Upper lobe of left lung (tissue), 4 donors: ENCODE data around the gene UGT1A9.

Source experiments
- EP300 ChIP-seq, 4 donors: sonication (generic); formaldehyde crosslinking; IDR thresholded peaks; one replicate each; pipeline ENCODE4 v1.5.1; 2017; ENCODE audit warnings: antibody characterized with exemption in 4 of 4, control low read depth in 2 of 4
- POLR2A ChIP-seq, 4 donors: fragments of 450-650 bp; IDR thresholded peaks; one replicate each; pipeline ENCODE4 v1.5.1; 2016 to 2017; ENCODE audit warnings: antibody characterized with exemption in 4 of 4, mild to moderate bottlenecking in 2 of 4
- POLR2AphosphoS5 ChIP-seq, 2 donors: sonication (generic); formaldehyde crosslinking; IDR thresholded peaks; one replicate each; pipeline ENCODE4 v1.5.1; 2017; ENCODE audit warnings: antibody characterized with exemption in 2 of 2
- TF ChIP-seq, protein P1 (sequence below), 6 experiments: fragments of 450-650 bp in 4 of 6; fragments of 200-600 bp in 2 of 6; sonication (generic) in 2 of 6; IDR thresholded peaks; one replicate each; pipeline ENCODE4 v1.5.1; 2016 to 2019; ENCODE audit warnings: antibody characterized with exemption in 6 of 6

DNA sequence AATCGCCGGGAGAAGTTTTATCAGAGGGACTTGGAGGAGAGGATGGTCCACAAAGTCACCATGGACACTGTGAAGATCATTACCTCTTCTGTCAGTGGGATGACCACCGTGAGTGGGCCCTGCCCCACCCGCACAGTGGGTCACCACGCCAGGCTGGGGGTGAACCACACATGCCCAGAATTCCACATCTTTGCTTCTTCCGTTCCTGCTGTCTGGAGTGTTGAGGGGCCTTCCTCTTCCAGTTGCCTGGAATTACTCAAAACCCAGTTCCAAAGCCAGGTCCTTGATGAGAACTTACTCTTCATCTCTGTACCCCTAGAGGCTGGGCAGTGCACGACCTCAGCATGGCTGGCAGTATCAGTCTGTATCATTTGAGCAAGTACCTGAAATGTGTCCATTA lies 128.5 kb downstream of the UGT1A9 start:
- TF ChIP-seq, protein P1, sequence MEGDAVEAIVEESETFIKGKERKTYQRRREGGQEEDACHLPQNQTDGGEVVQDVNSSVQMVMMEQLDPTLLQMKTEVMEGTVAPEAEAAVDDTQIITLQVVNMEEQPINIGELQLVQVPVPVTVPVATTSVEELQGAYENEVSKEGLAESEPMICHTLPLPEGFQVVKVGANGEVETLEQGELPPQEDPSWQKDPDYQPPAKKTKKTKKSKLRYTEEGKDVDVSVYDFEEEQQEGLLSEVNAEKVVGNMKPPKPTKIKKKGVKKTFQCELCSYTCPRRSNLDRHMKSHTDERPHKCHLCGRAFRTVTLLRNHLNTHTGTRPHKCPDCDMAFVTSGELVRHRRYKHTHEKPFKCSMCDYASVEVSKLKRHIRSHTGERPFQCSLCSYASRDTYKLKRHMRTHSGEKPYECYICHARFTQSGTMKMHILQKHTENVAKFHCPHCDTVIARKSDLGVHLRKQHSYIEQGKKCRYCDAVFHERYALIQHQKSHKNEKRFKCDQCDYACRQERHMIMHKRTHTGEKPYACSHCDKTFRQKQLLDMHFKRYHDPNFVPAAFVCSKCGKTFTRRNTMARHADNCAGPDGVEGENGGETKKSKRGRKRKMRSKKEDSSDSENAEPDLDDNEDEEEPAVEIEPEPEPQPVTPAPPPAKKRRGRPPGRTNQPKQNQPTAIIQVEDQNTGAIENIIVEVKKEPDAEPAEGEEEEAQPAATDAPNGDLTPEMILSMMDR (IDR thresholded peaks at IDR 0.05): no peak
- TF ChIP-seq POLR2AphosphoS5 (IDR thresholded peaks at IDR 0.05) (no peak), POLR2A (IDR thresholded peaks at IDR 0.05) (no peak), EP300 (IDR thresholded peaks at IDR 0.05) (no peak)
